Mucosa of gallbladder (tissue), 1 donor: ENCODE data around the gene HTRA1. TPM values are rescaled to one million over a fixed set of nuclear protein-coding genes. Genes with fewer than 3 reads are reported as not detected.

Source experiments
- DNase-seq: peaks from one replicate; pipeline ENCODE4 v3.0.0-alpha.2; 2020; ENCODE audit warnings: low spot score
- total RNA-seq: library from RNA; stranded (reverse); gene quantifications from one replicate; pipeline ENCODE4 v1.2.1, GENCODE V29; 2021
- donor health status: DM: no; HTN: no; CAD: no.

HTRA1 gene
- 141 TPM for total RNA-seq

- DNase-seq: peak; percentile 69
Observed at GRCh38 chr10:122461367-122461728, at the start of gene HTRA1. TSS of gene HTRA1 (plus strand) at chr10:122461553. CDS start at chr10:122461653, 100 bp downstream.

- no peak for DNase-seq
Observed at GRCh38 chr10:122413327-122413726, 48.0 kb upstream of the HTRA1 start.

GRCh38 chr10:122417667-122418066 lies 43.7 kb upstream of the HTRA1 start:
- DNase-seq: no peak

- no peak for DNase-seq
Observed at GRCh38 chr10:122419016-122419415, 42.3 kb upstream of the HTRA1 start.

GRCh38 chr10:122419876-122420623 lies 41.3 kb upstream of the HTRA1 start:
- DNase-seq: no peak

- DNase-seq: no peak
Observed at GRCh38 chr10:122420624-122421007, 40.7 kb upstream of the HTRA1 start.

GRCh38 chr10:122421054-122421625 lies 40.2 kb upstream of the HTRA1 start:
- DNase-seq: no peak

GRCh38 chr10:122421742-122422141 lies 39.6 kb upstream of the HTRA1 start:
- DNase-seq: no peak

- no peak for DNase-seq
Observed at GRCh38 chr10:122422266-122422989, 38.9 kb upstream of the HTRA1 start.

- DNase-seq: no peak
Observed at GRCh38 chr10:122424059-122424458, 37.3 kb upstream of the HTRA1 start.

- no peak for DNase-seq
Observed at GRCh38 chr10:122426829-122427228, 34.5 kb upstream of the HTRA1 start.

GRCh38 chr10:122427280-122427679 lies 34.1 kb upstream of the HTRA1 start:
- no peak for DNase-seq

GRCh38 chr10:122435212-122435827 lies 26.0 kb upstream of the HTRA1 start:
- no peak for DNase-seq

- DNase-seq: no peak
Observed at GRCh38 chr10:122441961-122442360, 19.4 kb upstream of the HTRA1 start.

GRCh38 chr10:122445469-122445868 lies 15.9 kb upstream of the HTRA1 start:
- no peak for DNase-seq

- no peak for DNase-seq
Observed at GRCh38 chr10:122445904-122446303, 15.4 kb upstream of the HTRA1 start.

GRCh38 chr10:122446668-122447423 lies 14.5 kb upstream of the HTRA1 start:
- no peak for DNase-seq

- no peak for DNase-seq
Observed at GRCh38 chr10:122448600-122448999, 12.8 kb upstream of the HTRA1 start.

GRCh38 chr10:122449153-122449552 lies 12.2 kb upstream of the HTRA1 start:
- no peak for DNase-seq

- no peak for DNase-seq
Observed at GRCh38 chr10:122450353-122450990, 10.9 kb upstream of the HTRA1 start.

GRCh38 chr10:122454071-122454470 lies 7.3 kb upstream of the HTRA1 start:
- DNase-seq: no peak
